ENCODE results near the gene RAPH1.

The RAPH1 gene

GRCh38 chr2:203404996-203405395, 130.1 kb downstream of the RAPH1 start:
- no peak for TF ChIP-seq REST (IDR thresholded peaks at IDR 0.05; ENCODE audit: insufficient replicate concordance, low read depth)
- no peak for TF ChIP-seq SPI1 (IDR thresholded peaks at IDR 0.05; ENCODE audit: borderline replicate concordance, low read depth)
- TF ChIP-seq CTCF (IDR thresholded peaks at IDR 0.05; ENCODE audit: insufficient read depth, low read length) = no peak
- TF ChIP-seq GABPA (IDR thresholded peaks at IDR 0.05; ENCODE audit: low read depth) = no peak
- no peak for TF ChIP-seq POLR2AphosphoS5 (IDR thresholded peaks at IDR 0.05; ENCODE audit: low read depth)
- no peak for DNase-seq (ENCODE audit: low read depth in 1 of 2, low spot score in 1 of 2)
- no peaks in the 10 kb centered on the region for H3K27me3 ChIP-seq (ENCODE audit: insufficient read depth, poor library complexity, severe bottlenecking)
- no peak overlapping the region for H3K27ac ChIP-seq (replicated peaks)
- no peak overlapping the region for H3K4me3 ChIP-seq (replicated peaks; ENCODE audit: insufficient read depth, low read length)

GRCh38 chr2:203400805-203401585, 134.1 kb downstream of the RAPH1 start:
- no peaks in the 10 kb centered on the region for H3K27me3 ChIP-seq (ENCODE audit: insufficient read depth, poor library complexity, severe bottlenecking)
- no peak overlapping the region for H3K27ac ChIP-seq (replicated peaks)
- TF ChIP-seq REST (IDR thresholded peaks at IDR 0.05; ENCODE audit: insufficient replicate concordance, low read depth) = no peak
- TF ChIP-seq SPI1 (IDR thresholded peaks at IDR 0.05; ENCODE audit: borderline replicate concordance, low read depth) = no peak
- TF ChIP-seq POLR2AphosphoS5 (IDR thresholded peaks at IDR 0.05; ENCODE audit: low read depth) = no peak
- no peak for TF ChIP-seq CTCF (IDR thresholded peaks at IDR 0.05; ENCODE audit: insufficient read depth, low read length)
- no peak for TF ChIP-seq GABPA (IDR thresholded peaks at IDR 0.05; ENCODE audit: low read depth)
- H3K4me3 ChIP-seq (replicated peaks; ENCODE audit: insufficient read depth, low read length) = no peak overlapping the region
- DNase-seq (ENCODE audit: low read depth in 1 of 2, low spot score in 1 of 2) = no peak

- H3K27ac ChIP-seq (replicated peaks) = no peak overlapping the region
- TF ChIP-seq CTCF (IDR thresholded peaks at IDR 0.05; ENCODE audit: insufficient read depth, low read length) = no peak
- TF ChIP-seq SPI1 (IDR thresholded peaks at IDR 0.05; ENCODE audit: borderline replicate concordance, low read depth) = no peak
- TF ChIP-seq GABPA (IDR thresholded peaks at IDR 0.05; ENCODE audit: low read depth) = no peak
- TF ChIP-seq POLR2AphosphoS5 (IDR thresholded peaks at IDR 0.05; ENCODE audit: low read depth) = no peak
- TF ChIP-seq REST (IDR thresholded peaks at IDR 0.05; ENCODE audit: insufficient replicate concordance, low read depth) = no peak
- DNase-seq (ENCODE audit: low read depth in 1 of 2, low spot score in 1 of 2) = no peak
- H3K27me3 ChIP-seq (ENCODE audit: insufficient read depth, poor library complexity, severe bottlenecking) = no peaks in the 10 kb centered on the region
- H3K4me3 ChIP-seq (replicated peaks; ENCODE audit: insufficient read depth, low read length) = no peak overlapping the region
Measured at GRCh38 chr2:203399031-203399430, 136.1 kb downstream of the RAPH1 start.

All from HL-60 (cell line).